ENCODE data around the gene TBC1D26.

DNA sequence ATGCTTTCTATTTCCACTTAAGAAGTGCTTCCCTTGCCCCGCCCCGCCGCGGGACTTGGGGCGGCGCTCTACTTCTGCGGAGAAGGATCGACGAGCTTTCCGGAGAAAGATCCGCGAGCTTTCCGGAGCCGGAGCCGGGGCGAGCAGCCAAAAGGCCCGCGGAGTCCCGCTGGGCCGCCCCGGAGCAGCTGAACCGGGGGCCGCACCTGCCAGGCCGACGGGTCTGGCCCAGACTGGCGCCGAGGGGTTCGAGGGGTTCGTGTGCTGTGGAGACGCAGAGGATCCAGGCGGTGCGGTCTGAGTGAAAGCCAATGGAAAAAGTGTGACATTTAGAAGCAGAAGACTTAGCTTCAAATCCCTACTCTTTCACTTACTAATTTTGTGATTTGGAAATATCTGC lies 50.8 kb downstream of the TBC1D26 start:
- TF ChIP-seq, protein P1, sequence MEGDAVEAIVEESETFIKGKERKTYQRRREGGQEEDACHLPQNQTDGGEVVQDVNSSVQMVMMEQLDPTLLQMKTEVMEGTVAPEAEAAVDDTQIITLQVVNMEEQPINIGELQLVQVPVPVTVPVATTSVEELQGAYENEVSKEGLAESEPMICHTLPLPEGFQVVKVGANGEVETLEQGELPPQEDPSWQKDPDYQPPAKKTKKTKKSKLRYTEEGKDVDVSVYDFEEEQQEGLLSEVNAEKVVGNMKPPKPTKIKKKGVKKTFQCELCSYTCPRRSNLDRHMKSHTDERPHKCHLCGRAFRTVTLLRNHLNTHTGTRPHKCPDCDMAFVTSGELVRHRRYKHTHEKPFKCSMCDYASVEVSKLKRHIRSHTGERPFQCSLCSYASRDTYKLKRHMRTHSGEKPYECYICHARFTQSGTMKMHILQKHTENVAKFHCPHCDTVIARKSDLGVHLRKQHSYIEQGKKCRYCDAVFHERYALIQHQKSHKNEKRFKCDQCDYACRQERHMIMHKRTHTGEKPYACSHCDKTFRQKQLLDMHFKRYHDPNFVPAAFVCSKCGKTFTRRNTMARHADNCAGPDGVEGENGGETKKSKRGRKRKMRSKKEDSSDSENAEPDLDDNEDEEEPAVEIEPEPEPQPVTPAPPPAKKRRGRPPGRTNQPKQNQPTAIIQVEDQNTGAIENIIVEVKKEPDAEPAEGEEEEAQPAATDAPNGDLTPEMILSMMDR (conservative IDR thresholded peaks at IDR 0.05 in 1 of 2, IDR thresholded peaks at IDR 0.05 in 1 of 2; ENCODE audit: low read depth in 1 of 2, low read length in 2 of 2), result no peak
- no peak for TF ChIP-seq EZH2 (IDR thresholded peaks at IDR 0.05; ENCODE audit: low read length, missing control alignments)

Data from fibroblast of lung (primary cell).